Karpas-422 (cell line): ENCODE data around the gene SPIC. TPM values are rescaled to one million over a fixed set of nuclear protein-coding genes. Genes with fewer than 3 reads are reported as not detected.

Experiments used
- small RNA-seq: library from RNA; depleted of rRNA; stranded (forward); fragments of <200 nt; gene quantifications from one replicate; pipeline ENCODE3, GENCODE V24; 2014
- total RNA-seq: library from RNA; depleted of rRNA; stranded (reverse); fragments of >200 nt; shearing (Covaris generic); gene quantifications from 2 replicates; pipeline ENCODE4 v1.2.3, GENCODE V29; 2014; ENCODE audit warnings: low replicate concordance; rRNA removed

Gene SPIC
- total RNA-seq, 1 experiment from 2014 or later, result not detected

Small RNA genes within 50 kb of the gene (small RNA-seq; reads per million reads assigned to genes)
- gene RF00019, result not detected
- gene RNA5SP367, result not detected
- 5.0 reads per million, percentile 80 among the genes with 10 or more reads in this experiment for gene RNU5E-5P

Other genes starting within 250 kb of the SPIC start
- 9.9 and 15.2 TPM in 2 replicates for gene UTP20, start 195.2 kb upstream of the SPIC start, total RNA-seq
- gene ARL1, start 67.6 kb upstream of the SPIC start, total RNA-seq, result 41.2 and 52.0 TPM in 2 replicates
- not detected in 2 replicates for gene MYBPC1, start 119.6 kb downstream of the SPIC start, total RNA-seq
- gene CHPT1, start 222.3 kb downstream of the SPIC start, total RNA-seq, result 0.11 TPM in 1 of 2 replicates, not detected in the other